HG02610 (cell line): ENCODE data around the gene NFKBIB.
A peak's percentile ranks its signal among the peaks of the same experiment; 100 is the strongest.
"Not testable (repeated sequence)": the region's sequence is repeated elsewhere in the genome, so short reads cannot be mapped to it uniquely, and the experiment has no call there.

Experiments
- ATAC-seq: cut with Tn5 transposase; IDR thresholded peaks from one replicate; pipeline ENCODE4 v1.9.1; 2021; ENCODE audit warnings: mild to moderate bottlenecking, moderate library complexity; ENCODE audit not compliant: unreplicated experiment

Gene NFKBIB

DNA sequence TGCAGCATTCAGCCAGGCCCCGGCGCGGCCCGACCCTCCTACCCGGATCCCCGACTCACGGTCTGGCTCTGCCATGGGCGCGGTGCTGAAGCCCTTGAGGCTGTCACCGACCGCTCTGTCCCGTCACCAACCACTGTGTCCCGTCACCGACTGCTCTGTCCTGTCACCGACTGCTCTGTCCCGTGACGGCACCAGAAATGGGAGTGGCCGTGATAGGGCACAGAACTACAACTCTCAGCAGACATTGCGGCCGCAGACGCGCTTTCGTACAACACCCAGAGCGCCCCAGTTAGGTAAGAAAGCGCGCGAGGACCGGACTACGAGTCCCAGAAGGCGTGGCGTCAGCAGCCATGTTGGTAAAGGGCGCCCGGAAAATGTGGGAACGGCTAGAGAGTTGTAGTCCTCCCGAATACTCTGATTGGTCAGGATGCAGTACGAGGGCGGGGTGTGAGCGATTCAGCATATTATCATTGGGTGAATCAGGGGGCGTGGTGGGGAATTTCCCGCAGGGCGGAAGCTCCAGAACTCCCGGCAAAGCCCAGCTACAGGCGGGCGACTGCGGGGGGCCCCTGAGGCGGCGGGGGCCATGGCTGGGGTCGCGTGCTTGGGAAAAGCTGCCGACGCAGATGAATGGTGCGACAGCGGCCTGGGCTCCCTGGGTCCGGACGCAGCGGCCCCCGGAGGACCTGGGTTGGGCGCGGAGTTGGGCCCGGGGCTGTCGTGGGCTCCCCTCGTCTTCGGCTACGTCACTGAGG, at the start of gene NFKBIB, which contains the start of gene SIRT2:
NFKBIB (plus strand) TSS at position 523 of the 755 bp plus-strand sequence; CDS start at position 587, 64 bp downstream.
SIRT2 (minus strand) TSS at position 172 of the 755 bp plus-strand sequence; CDS start at position 75, 97 bp downstream.
- peak; percentile 92 for ATAC-seq

DNA sequence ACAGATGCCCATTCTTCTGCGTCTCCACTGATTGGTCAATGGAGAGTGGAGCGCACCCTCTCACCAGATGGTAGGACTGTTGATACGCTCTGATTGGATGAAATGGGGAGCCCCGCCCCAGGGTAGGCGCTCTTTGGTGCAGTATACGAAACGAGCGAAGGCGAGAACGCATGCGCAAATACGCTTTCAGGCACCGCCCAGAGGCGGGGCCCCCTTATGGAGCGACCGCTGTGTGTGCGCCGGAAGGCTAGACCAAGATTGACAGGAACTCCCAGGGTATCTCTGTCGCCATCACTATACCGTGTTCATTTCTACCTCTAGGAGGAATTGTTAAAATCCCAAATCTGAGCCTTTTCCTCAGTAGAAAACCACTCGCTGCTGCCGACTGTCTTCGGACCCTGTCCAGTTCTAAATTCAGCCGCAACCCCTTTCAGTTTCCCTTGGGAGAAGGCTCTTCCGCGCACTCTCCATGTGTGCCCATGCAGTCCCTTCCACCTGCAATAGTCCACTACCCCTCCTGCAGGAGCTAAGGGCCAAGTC, 49.3 kb upstream of the NFKBIB start:
- peak; percentile 71 for ATAC-seq

GRCh38 chr19:38850976-38851621, 48.7 kb upstream of the NFKBIB start:
- no peak for ATAC-seq

- ATAC-seq: no peak
Measured at GRCh38 chr19:38851622-38852230, 48.0 kb upstream of the NFKBIB start.

DNA sequence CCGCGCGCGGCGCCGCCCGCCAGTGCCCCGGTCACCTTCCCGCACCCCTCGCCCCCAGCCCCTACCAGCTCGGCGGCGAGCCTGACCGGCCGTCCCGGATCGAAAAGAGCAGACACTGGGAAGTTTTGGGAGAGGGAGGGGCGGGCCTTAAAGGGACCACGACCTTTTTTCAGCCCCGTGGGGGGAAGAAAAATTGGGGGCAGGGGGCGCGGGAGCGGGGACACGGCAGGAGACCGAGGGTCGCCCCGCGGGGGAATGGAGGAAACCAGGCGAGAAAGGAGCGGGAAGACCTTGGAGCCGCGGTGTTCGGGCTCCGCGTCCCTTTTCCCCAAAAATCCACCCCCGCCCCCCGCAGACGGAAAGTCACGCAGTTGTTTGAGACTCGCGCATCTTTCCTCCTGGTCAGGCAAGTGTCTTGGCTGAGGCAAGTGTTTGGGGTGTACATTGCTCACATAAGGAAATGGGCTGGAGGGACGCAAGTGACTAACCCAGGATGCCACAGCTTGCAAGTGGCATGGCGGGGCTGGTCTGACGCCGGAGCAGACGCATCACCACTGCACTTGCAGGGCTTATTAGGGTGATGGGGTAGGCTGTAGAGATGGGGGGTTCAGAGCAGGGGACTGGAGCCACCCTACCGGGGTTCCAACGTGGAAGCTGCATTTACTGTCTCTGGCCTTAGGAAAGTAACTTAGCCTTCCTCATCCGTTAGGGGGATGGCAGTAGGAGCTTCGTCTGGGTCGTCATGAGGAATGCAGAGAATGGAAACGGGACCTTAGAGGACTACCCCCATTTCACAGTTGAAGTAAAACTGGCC, 47.3 kb upstream of the NFKBIB start:
- ATAC-seq: no peak

DNA sequence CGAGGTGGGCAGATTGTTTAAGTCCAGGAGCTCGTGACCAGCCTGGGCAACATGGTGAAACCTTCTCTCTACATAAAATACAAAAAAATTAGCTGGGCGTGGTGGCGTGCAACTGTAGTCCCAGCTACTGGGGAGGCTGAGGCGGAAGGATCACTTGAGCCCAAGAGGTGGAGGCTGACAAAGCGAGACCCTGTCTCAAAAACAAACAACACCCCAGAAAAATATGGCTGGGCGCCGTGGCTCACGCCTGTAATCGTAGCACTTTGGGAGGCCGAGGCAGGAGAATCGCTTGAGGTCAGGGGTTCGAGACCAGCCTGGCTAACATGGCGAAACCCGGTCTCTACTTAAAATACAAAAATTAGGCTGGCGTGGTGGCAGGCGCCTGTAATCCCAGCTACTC, 46.6 kb upstream of the NFKBIB start:
- no peak for ATAC-seq

DNA sequence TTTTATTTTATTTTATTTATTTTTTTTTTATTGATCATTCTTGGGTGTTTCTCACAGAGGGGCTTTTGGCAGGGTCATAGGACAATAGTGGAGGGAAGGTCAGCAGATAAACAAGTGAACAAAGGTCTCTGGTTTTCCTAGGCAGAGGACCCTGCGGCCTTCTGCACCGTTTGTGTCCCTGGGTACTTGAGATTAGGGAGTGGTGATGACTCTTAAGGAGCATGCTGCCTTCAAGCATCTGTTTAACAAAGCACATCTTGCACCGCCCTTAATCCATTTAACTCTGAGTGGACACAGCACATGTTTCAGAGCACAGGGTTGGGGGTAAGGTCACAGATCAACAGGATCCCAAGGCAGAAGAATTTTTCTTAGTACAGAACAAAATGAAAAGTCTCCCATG, 44.8 kb upstream of the NFKBIB start:
- ATAC-seq: not testable (repeated sequence)

DNA sequence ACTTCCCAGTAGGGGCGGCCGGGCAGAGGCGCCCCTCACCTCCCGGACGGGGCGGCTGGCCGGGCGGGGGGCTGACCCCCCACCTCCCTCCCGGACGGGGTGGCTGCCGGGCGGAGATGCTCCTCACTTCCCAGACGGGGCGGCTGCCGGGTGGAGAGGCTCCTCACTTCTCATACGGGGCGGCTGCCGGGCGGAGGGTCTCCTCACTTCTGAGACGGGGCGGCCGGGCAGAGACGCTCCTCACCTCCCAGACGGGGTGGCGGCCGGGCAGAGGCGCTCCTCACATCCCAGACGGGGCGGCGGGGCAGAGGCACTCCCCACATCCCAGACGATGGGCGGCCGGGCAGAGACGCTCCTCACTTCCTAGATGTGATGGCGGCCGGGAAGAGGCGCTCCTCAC, 44.0 kb upstream of the NFKBIB start:
- ATAC-seq: not testable (repeated sequence)

DNA sequence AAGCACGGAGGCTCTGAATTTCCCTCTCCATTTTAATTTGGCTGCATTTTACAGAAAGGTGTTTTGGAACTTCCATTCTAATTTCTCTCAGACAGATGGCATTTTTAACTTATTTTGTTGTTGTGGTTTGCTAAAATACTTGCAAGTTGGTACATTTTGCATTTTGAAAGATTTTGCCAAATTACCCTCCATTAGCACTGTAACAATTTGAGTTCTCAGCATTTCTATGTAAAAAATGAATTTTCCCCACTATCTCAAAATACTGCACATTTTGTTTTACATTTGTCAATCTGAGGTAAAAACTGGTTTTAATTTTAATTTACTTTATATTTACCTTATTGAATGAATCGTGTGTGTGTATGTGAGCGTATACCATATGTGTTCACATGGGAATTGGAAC, 43.0 kb upstream of the NFKBIB start:
- ATAC-seq: no peak

GRCh38 chr19:38859631-38860204, 40.1 kb upstream of the NFKBIB start:
- ATAC-seq: not testable (repeated sequence)

- ATAC-seq: no peak
Measured at GRCh38 chr19:38861368-38861767, 38.4 kb upstream of the NFKBIB start.

- no peak for ATAC-seq
Measured at GRCh38 chr19:38862321-38863059, 37.3 kb upstream of the NFKBIB start.

- ATAC-seq: no peak
Measured at GRCh38 chr19:38867171-38867780, 32.5 kb upstream of the NFKBIB start.

GRCh38 chr19:38868551-38868950, 31.2 kb upstream of the NFKBIB start:
- ATAC-seq: no peak

DNA sequence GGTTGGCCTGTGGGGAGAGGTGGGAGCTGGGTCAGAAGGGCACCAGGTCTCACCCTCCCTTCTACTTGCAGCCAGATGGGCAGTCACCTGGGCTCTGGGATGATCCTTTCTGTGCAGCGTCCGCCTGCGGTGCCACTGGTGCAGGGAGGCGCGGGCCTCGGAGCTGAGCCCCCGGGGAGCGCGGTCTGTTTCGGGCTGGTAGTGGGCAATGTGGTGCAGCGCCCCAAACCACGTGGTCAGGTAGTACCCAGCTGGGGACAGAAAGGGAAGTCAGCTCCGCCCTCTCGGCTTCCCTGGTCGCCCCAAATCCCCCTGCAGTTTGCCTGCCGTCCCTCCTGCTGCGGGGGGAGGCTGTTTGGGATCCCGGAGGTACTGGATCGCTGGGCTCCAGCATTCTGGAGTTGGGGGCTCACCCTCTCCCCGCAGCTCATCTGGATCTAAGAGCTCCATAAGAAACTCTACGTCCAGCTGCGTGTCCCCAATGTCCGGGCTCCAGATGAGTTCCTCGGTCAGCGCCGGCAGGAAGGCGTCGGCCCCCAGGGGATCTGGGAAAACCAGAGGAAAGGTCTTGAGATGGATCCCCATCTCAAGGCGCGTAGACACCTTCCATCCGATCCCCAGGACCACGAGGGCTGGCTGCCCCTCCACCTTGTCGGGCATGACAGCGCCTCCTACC, 30.5 kb upstream of the NFKBIB start:
- ATAC-seq: no peak

DNA sequence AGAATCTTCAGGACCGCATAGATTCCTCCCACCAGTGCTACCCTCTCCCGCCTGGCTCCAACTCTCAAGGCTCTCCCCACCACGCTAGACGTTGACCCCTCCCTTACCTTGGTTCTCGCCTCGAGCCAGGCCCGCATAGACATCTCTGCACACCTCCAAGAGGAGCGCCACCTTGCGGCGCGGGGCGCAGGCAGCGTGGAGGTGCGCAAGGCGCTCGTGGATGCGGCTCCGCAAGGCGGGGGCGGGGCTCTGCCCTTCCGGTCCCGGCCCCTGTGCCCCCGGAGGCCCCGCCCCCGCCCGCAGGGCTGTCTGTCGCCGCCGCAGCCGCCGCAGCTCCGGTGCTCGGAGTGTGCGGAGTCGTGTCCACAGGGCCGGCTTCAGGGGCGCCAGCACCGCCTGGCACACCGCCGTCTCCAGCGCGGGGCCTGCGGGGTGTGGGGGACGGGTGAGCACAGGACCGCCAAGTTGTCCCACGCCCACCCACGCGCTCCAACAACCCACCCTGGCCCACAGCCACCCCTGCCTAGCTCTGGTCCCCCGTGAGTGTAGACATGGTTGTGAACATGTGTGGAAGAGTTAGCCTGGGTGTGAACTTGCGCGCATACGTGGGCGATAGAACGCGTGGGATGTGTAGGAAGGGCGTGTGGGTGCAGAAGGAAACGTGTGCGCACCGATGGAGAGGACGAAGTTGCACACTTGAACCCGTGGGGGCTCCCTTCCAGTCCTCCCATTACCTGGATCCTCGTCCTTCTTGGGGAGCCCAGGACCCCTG, 29.7 kb upstream of the NFKBIB start:
- ATAC-seq: peak; percentile 51

DNA sequence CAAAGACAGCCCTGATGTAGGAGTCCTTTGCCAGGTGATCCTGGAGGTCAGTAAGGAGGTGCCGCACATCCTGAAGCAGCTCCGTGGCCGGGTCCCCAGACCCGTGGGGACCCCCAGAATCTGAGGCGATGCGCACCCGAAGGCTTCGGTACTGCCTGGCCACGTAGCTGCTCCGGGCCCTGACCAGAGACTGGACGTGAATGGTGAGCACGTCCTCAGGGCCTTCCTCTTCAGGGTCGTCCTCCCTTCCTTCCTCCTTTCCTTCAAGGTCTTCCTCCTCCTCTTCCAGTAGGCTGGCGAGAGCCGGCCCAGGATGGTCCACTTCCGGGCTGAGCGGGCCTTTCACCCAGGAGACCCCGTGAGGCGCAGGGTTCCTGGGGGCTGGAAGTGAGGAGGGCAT, 29.2 kb upstream of the NFKBIB start:
- ATAC-seq: no peak

DNA sequence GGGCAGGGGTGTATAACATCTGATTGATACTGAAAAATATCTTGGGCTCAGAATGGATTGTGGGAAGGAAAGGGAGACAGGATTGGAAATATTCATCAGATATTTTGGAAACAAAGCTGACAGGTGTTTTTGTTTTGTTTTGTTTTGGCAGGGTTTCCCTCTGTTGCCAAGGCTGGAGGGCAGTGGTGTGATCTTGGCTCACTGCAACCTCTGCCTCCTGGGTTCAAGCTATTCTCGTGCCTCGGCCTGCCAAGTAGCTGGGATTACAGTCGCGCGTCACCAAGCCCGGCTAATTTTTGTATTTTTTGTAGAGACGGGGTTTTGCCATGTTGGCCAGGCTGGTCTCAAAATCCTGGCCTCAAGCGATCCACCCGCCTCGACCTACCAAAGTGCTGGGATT, 26.4 kb upstream of the NFKBIB start:
- not testable (repeated sequence) for ATAC-seq
